HEK293 (cell line): ENCODE measurements around the gene VPS50.

Experiments used
- CTCF ChIP-seq: fragments of 450-650 bp; formaldehyde crosslinking; IDR thresholded peaks from 2 replicates; pipeline ENCODE4 v1.5.1; 2016; ENCODE audit warnings: missing biosample characterization, missing genetic modification characterization
- KLF9 ChIP-seq: fragments of 450-650 bp; formaldehyde crosslinking; IDR thresholded peaks from 2 replicates; pipeline ENCODE4 v1.5.1; 2016; ENCODE audit warnings: missing biosample characterization, missing genetic modification characterization, low read depth
- REST ChIP-seq: fragments of 450-650 bp; formaldehyde crosslinking; IDR thresholded peaks from 2 replicates; pipeline ENCODE4 v1.5.1; 2016; ENCODE audit warnings: missing biosample characterization, missing genetic modification characterization
- ZBTB11 ChIP-seq: fragments of 450-650 bp; formaldehyde crosslinking; conservative IDR thresholded peaks from 2 replicates; pipeline ENCODE4 v1.5.1; 2016; ENCODE audit warnings: low read depth, missing biosample characterization, missing genetic modification characterization
- ZBTB7A ChIP-seq: fragments of 450-650 bp; formaldehyde crosslinking; IDR thresholded peaks from 2 replicates; pipeline ENCODE4 v1.5.1; 2016; ENCODE audit warnings: low read depth, missing biosample characterization, missing genetic modification characterization
- ZNF23 ChIP-seq: fragments of 450-650 bp; formaldehyde crosslinking; IDR thresholded peaks from 2 replicates; pipeline ENCODE4 v1.5.1; 2016; ENCODE audit warnings: missing biosample characterization, missing genetic modification characterization, borderline replicate concordance
- ZNF274 ChIP-seq, 2 experiments: fragments of 200-500 bp in 1 of 2; fragments of 450-650 bp in 1 of 2; sonication (Bioruptor generic) in 1 of 2; formaldehyde crosslinking in 1 of 2; IDR thresholded peaks; 2 replicates each; pipeline versions ENCODE4 v1.5.1 to v1.6.1; 2014 to 2016; ENCODE audit warnings: borderline replicate concordance in 1 of 2, inconsistent platforms in 1 of 2, low read length in 1 of 2, missing biosample characterization in 1 of 2, missing genetic modification characterization in 1 of 2
- ZNF292 ChIP-seq: fragments of 450-650 bp; formaldehyde crosslinking; IDR thresholded peaks from 2 replicates; pipeline ENCODE4 v1.5.1; 2016; ENCODE audit warnings: low read depth, missing biosample characterization, missing genetic modification characterization, borderline replicate concordance
- ZNF776 ChIP-seq: fragments of 450-650 bp; formaldehyde crosslinking; IDR thresholded peaks from 2 replicates; pipeline ENCODE4 v1.5.0; 2017; ENCODE audit warnings: missing biosample characterization, missing genetic modification characterization, borderline replicate concordance

GRCh38 chr7:93242106-93242505, 9.9 kb downstream of the VPS50 start:
- TF ChIP-seq ZNF274 (IDR thresholded peaks at IDR 0.05; ENCODE audit: low read length) (no peak), ZNF274 (tag by site-specific recombination; IDR thresholded peaks at IDR 0.05; ENCODE audit: borderline replicate concordance) (no peak), KLF9 (tag by site-specific recombination) (no peak), REST (tag by site-specific recombination) (no peak), ZNF23 (tag by site-specific recombination) (no peak), ZBTB11 (no peak), CTCF (tag by site-specific recombination) (no peak), ZNF776 (tag by site-specific recombination) (no peak), ZBTB7A (tag by site-specific recombination) (no peak), ZNF292 (tag by site-specific recombination) (no peak)
